MCF 10A (cell line): ENCODE measurements around the gene PIGS. TPM values are rescaled to one million over a fixed set of nuclear protein-coding genes. Genes with fewer than 3 reads are reported as not detected.

Experiments
- BruUV-seq: library from RNA; stranded (reverse); fragments of 400-500 nt; replicated peaks from 2 replicates; lab custom pipeline; 2021; lab: Mats Ljungman, UMichigan
- CTCF ChIA-PET: fragments of 300-600 bp; sonication (Branson Sonifier 250); formaldehyde crosslinking; extraction: SDS; loops from one replicate; lab custom pipeline; 2021; ENCODE audit warnings: antibody characterized with exemption, inconsistent platforms; lab: Yijun Ruan, JAX
- POLR2A ChIA-PET: fragments of 300-600, 350-650 bp; sonication (Branson Sonifier 250); formaldehyde crosslinking; extraction: SDS; loops from one replicate; lab custom pipeline; 2020; ENCODE audit warnings: antibody characterized with exemption, inconsistent platforms; lab: Yijun Ruan, JAX
- DNase-seq: peaks from one replicate; pipeline ENCODE4 v3.0.0-alpha.2; 2018; ENCODE audit not compliant: unreplicated experiment
- H3K27ac Mint-ChIP-seq: one replicate; pipeline ENCODE4 v1.8.0; 2022; ENCODE audit warnings: mild to moderate bottlenecking, low read depth, mixed read lengths; ENCODE audit not compliant: unreplicated experiment
- H3K27me3 Mint-ChIP-seq: one replicate; pipeline ENCODE4 v1.8.0; 2022; ENCODE audit warnings: mixed read lengths; ENCODE audit not compliant: insufficient read depth, unreplicated experiment
- H3K36me3 Mint-ChIP-seq: one replicate; pipeline ENCODE4 v1.8.0; 2022; ENCODE audit warnings: mild to moderate bottlenecking, moderate library complexity, mixed read lengths; ENCODE audit not compliant: insufficient read depth, unreplicated experiment
- H3K4me1 Mint-ChIP-seq: one replicate; pipeline ENCODE4 v1.8.0; 2022; ENCODE audit warnings: mixed read lengths; ENCODE audit not compliant: insufficient read depth, unreplicated experiment
- H3K4me3 Mint-ChIP-seq: one replicate; pipeline ENCODE4 v1.8.0; 2022; ENCODE audit warnings: mild to moderate bottlenecking, moderate library complexity, mixed read lengths; ENCODE audit not compliant: unreplicated experiment
- H3K9me3 Mint-ChIP-seq: one replicate; pipeline ENCODE4 v1.8.0; 2022; ENCODE audit warnings: mixed read lengths; ENCODE audit not compliant: unreplicated experiment
- CTCF ChIP-seq: fragments of 200-600 bp; IDR thresholded peaks from one replicate; pipeline ENCODE4 v1.8.0; 2022; ENCODE audit warnings: antibody characterized with exemption, mild to moderate bottlenecking; ENCODE audit not compliant: unreplicated experiment
- intact Hi-C: fragments of 100-400 bp; cut with micrococcal nuclease; formaldehyde crosslinking; loops from 2 replicates; pipeline ENCODE4 v1.14.1; 2022
- total RNA-seq: library from RNA; stranded (reverse); gene quantifications from 2 replicates; pipeline ENCODE4 v1.2.3, GENCODE V29; 2022

The PIGS gene
- total RNA-seq, 1 experiment from 2014 or later: 50.5 TPM

- no peak for TF ChIP-seq CTCF
- Mint-ChIP-seq H3K27me3 (peaks cover 10% of the 10 kb centered on the region), H3K4me3 (no peak overlapping the region), H3K9me3 (no peaks in the 10 kb centered on the region), H3K36me3 (peaks cover 4% of the 10 kb centered on the region), H3K4me1 (no peaks in the 10 kb centered on the region), H3K27ac (no peak overlapping the region)
- ChIA-PET CTCF (no interaction called here), POLR2A (interaction anchor here (0.6 kb wide), 1 partner anchor 138 kb away, joined by 4 read pairs; no protein-coding TSS in a partner anchor)
- no peak for DNase-seq
- no TSS peak for BruUV-seq
- intact Hi-C loops: no loop called here
These were observed 53.2 kb downstream of the PIGS start for GRCh38 chr17:28518132-28518531.

- DNase-seq: no peak
- TF ChIP-seq CTCF: no peak
- H3K9me3 Mint-ChIP-seq: no peaks in the 10 kb centered on the region
- H3K36me3 Mint-ChIP-seq: peaks cover 4% of the 10 kb centered on the region
- POLR2A ChIA-PET: no interaction called here
- no peak overlapping the region for H3K27ac Mint-ChIP-seq
- H3K4me3 Mint-ChIP-seq: no peak overlapping the region
- H3K4me1 Mint-ChIP-seq: no peaks in the 10 kb centered on the region
- BruUV-seq: no TSS peak
- CTCF ChIA-PET: no interaction called here
- H3K27me3 Mint-ChIP-seq: peaks cover 22% of the 10 kb centered on the region
- intact Hi-C loops: no loop called here
These were observed 55.8 kb downstream of the PIGS start for GRCh38 chr17:28515518-28515917.

GRCh38 chr17:28514561-28515002, 56.7 kb downstream of the PIGS start:
- BruUV-seq: no TSS peak
- Mint-ChIP-seq H3K4me1 (no peaks in the 10 kb centered on the region), H3K27ac (no peak overlapping the region), H3K4me3 (no peak overlapping the region), H3K9me3 (no peaks in the 10 kb centered on the region), H3K27me3 (peaks cover 31% of the 10 kb centered on the region), H3K36me3 (peaks cover 4% of the 10 kb centered on the region)
- CTCF ChIA-PET: interaction anchor here (1.0 to 1.3 kb wide), 2 partner anchors 18 to 26 kb away, joined by 3 read pairs; no protein-coding TSS in a partner anchor
- no peak for DNase-seq
- POLR2A ChIA-PET: no interaction called here
- intact Hi-C loops: no loop called here
- TF ChIP-seq CTCF: no peak

- no TSS peak for BruUV-seq
These were observed 57.8 kb downstream of the PIGS start for GRCh38 chr17:28513476-28513875.

More at GRCh38 chr17:28513476-28513875, 57.8 kb downstream of the PIGS start:
- intact Hi-C loops: no loop called here
- Mint-ChIP-seq H3K9me3 (no peaks in the 10 kb centered on the region), H3K36me3 (no peaks in the 10 kb centered on the region), H3K27ac (no peak overlapping the region), H3K4me3 (no peak overlapping the region), H3K4me1 (peaks cover 2% of the 10 kb centered on the region), H3K27me3 (peaks cover 34% of the 10 kb centered on the region)
- CTCF ChIA-PET: interaction anchor here (0.9 kb wide), 1 partner anchor 34 kb away, joined by 4 read pairs; no protein-coding TSS in a partner anchor
- no peak for DNase-seq
- POLR2A ChIA-PET: interaction anchor here (0.7 kb wide), 1 partner anchor 117 kb away, joined by 3 read pairs; no protein-coding TSS in a partner anchor
- TF ChIP-seq CTCF: no peak
